HL-60 (cell line): Measurements from ENCODE around the gene ITGAE.

Experiments used
- POLR2AphosphoS5 ChIP-seq: IDR thresholded peaks from 2 replicates; pipeline ENCODE4 v1.6.1; 2012; ENCODE audit warnings: low read depth
- TF ChIP-seq, protein P1 (sequence below): IDR thresholded peaks from one replicate; pipeline ENCODE4 v1.5.1; 2011; ENCODE audit warnings: low read length, control low read depth, inconsistent platforms; ENCODE audit not compliant: insufficient read depth
- TF ChIP-seq, protein P2 (sequence below): IDR thresholded peaks from 2 replicates; pipeline ENCODE4 v1.6.1; 2012; ENCODE audit warnings: low read depth; ENCODE audit not compliant: insufficient replicate concordance

DNA sequence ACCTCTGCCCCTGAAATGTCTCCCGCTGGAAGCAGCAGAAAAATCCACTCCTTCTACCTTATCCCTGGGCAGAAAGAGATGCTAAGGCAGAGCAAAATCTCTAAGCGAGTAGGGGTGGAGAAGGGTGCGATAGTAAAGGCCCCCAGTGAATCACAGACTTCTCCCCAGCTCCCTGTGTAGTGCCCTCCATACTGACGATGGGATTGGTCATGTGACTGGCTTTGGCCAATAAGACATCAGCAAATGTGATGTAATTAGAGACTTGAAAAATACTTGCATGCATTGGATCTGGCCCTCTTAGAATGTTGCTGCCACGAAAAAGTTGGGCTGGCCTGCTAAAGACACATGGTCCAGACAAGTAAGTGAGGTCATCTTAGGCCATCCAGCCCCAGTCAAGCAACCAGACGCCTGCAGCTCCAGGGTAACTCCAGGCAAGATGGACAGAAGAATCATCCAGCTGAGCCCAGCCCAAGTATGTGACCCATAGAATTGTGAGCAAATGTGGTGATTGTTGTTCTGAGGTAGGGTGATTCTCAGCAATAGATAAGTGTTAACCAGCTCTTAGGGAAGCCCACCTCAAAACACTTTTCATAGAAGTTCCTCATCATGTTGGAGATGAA is 41.3 kb downstream of the ITGAE start:
- TF ChIP-seq, protein P1, sequence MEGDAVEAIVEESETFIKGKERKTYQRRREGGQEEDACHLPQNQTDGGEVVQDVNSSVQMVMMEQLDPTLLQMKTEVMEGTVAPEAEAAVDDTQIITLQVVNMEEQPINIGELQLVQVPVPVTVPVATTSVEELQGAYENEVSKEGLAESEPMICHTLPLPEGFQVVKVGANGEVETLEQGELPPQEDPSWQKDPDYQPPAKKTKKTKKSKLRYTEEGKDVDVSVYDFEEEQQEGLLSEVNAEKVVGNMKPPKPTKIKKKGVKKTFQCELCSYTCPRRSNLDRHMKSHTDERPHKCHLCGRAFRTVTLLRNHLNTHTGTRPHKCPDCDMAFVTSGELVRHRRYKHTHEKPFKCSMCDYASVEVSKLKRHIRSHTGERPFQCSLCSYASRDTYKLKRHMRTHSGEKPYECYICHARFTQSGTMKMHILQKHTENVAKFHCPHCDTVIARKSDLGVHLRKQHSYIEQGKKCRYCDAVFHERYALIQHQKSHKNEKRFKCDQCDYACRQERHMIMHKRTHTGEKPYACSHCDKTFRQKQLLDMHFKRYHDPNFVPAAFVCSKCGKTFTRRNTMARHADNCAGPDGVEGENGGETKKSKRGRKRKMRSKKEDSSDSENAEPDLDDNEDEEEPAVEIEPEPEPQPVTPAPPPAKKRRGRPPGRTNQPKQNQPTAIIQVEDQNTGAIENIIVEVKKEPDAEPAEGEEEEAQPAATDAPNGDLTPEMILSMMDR = no peak
- TF ChIP-seq, protein P2, sequence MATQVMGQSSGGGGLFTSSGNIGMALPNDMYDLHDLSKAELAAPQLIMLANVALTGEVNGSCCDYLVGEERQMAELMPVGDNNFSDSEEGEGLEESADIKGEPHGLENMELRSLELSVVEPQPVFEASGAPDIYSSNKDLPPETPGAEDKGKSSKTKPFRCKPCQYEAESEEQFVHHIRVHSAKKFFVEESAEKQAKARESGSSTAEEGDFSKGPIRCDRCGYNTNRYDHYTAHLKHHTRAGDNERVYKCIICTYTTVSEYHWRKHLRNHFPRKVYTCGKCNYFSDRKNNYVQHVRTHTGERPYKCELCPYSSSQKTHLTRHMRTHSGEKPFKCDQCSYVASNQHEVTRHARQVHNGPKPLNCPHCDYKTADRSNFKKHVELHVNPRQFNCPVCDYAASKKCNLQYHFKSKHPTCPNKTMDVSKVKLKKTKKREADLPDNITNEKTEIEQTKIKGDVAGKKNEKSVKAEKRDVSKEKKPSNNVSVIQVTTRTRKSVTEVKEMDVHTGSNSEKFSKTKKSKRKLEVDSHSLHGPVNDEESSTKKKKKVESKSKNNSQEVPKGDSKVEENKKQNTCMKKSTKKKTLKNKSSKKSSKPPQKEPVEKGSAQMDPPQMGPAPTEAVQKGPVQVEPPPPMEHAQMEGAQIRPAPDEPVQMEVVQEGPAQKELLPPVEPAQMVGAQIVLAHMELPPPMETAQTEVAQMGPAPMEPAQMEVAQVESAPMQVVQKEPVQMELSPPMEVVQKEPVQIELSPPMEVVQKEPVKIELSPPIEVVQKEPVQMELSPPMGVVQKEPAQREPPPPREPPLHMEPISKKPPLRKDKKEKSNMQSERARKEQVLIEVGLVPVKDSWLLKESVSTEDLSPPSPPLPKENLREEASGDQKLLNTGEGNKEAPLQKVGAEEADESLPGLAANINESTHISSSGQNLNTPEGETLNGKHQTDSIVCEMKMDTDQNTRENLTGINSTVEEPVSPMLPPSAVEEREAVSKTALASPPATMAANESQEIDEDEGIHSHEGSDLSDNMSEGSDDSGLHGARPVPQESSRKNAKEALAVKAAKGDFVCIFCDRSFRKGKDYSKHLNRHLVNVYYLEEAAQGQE = no peak
- no peak for TF ChIP-seq POLR2AphosphoS5
